SK-N-MC (cell line): Measurements from ENCODE around the gene TNIK.

Experiments
- FOXP2 ChIP-seq: optimal IDR thresholded peaks from 2 replicates; pipeline ENCODE3; 2011; ENCODE audit warnings: mild to moderate bottlenecking, moderate library complexity; ENCODE audit not compliant: insufficient read depth; ENCODE audit errors: extremely low read length, control extremely low read depth
- POLR2AphosphoS5 ChIP-seq: IDR thresholded peaks from 2 replicates; pipeline ENCODE4 v1.6.1; 2012; ENCODE audit warnings: mild to moderate bottlenecking, low read depth, low read length, borderline replicate concordance

GRCh38 chr3:171412473-171412872 is 47.7 kb downstream of the TNIK start:
- TF ChIP-seq POLR2AphosphoS5 (no peak), FOXP2 (no peak)
